ENCODE results near the gene TOM1L1.

DNA sequence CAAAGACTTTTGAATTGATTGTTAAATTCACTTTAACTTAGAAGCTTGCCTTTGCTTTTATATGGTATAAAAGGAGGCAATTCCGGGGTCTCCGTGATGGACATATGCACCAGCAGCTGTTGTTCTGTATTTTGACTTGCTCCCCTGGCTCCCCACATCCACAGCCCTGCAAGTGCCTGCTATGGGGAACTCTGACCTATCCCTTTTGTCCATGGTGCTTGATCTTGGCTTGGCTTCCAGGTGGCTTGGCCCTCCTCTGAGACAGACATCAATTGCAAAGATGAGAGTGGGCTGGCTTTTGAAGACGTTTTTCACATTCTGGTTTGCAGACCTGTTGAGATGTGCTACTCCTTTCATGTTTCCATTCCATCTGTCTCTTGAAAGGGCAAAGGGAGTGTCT, 26.9 kb downstream of the TOM1L1 start:
- TF ChIP-seq, protein P1, sequence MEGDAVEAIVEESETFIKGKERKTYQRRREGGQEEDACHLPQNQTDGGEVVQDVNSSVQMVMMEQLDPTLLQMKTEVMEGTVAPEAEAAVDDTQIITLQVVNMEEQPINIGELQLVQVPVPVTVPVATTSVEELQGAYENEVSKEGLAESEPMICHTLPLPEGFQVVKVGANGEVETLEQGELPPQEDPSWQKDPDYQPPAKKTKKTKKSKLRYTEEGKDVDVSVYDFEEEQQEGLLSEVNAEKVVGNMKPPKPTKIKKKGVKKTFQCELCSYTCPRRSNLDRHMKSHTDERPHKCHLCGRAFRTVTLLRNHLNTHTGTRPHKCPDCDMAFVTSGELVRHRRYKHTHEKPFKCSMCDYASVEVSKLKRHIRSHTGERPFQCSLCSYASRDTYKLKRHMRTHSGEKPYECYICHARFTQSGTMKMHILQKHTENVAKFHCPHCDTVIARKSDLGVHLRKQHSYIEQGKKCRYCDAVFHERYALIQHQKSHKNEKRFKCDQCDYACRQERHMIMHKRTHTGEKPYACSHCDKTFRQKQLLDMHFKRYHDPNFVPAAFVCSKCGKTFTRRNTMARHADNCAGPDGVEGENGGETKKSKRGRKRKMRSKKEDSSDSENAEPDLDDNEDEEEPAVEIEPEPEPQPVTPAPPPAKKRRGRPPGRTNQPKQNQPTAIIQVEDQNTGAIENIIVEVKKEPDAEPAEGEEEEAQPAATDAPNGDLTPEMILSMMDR (IDR thresholded peaks at IDR 0.05; ENCODE audit: low read length) = no peak
- TF ChIP-seq EZH2 (IDR thresholded peaks at IDR 0.05; ENCODE audit: borderline replicate concordance, low read length) = no peak
